PC-3 (cell line): ENCODE data around the gene SRRM3.

Source experiments
- CTCF ChIP-seq: fragments of 300-600 bp; sonication (generic); conservative IDR thresholded peaks from 2 replicates; pipeline ENCODE4 v1.5.1; 2017; ENCODE audit warnings: antibody characterized with exemption, low read depth, mild to moderate bottlenecking, low read length
- EZH2 ChIP-seq: fragments of 300-600 bp; sonication (generic); IDR thresholded peaks from one replicate; pipeline ENCODE4 v1.6.1; 2017; ENCODE audit warnings: antibody characterized with exemption, mild to moderate bottlenecking, low read length; ENCODE audit not compliant: unreplicated experiment
- EZH2phosphoT487 ChIP-seq: fragments of 300-600 bp; sonication (generic); IDR thresholded peaks from 2 replicates; pipeline ENCODE4 v1.6.1; 2018; ENCODE audit warnings: mild to moderate bottlenecking, antibody characterized with exemption, low read length, borderline replicate concordance

- TF ChIP-seq CTCF (no peak), EZH2 (no peak), EZH2phosphoT487 (no peak)
Measured at GRCh38 chr7:76301000-76301399, 99.3 kb downstream of the SRRM3 start.
